Measurements from ENCODE around the gene ELAVL3.
A peak's percentile ranks its signal among the peaks of the same experiment; 100 is the strongest.

Gene ELAVL3

DNA sequence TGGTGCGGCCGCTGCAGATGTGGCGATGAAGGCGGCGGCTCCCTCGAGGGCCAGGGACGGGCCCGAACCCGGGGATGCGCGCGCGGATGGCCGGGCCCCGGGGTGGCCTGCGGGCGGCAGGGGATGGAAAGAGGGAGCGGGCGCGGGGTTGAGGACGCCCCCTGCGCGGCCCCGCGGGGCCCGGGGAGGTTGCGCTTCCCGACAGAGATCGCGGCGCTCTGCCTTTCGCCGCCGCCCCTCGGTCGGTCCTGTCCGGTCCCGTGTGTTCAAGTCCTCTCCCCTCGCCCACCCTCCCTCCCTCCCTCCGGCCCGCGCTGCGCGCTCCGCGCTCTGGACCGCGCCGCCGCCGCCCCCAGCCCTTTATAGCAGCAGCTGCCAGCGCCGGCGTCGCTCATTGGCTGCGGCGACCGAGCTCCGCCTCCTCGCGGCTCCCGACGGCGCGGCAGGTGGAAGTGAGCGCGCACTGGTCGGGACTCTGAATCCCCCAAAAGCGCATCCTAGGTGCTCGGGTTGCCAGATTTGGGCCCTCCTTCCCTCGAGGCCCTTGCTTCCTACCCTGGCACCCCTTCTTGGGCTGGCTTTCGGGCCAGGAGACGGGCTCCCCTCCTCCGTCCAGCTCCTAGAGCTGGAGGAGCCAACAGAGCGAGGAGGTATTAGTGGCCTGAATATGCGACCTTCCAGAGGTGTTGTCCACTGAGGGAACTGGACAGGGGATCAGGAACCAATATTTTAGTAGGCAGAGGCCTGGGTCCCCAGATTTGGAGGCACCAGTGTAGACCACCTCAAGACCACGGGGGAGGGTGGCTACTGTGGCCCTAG is at the start of gene ELAVL3:
ELAVL3 (minus strand) TSS at position 332 of the 819 bp plus-strand sequence. CDS start 438 bp downstream, outside the sequence.
- peak; percentile 34 for DNase-seq (ENCODE audit: low spot score)

DNA sequence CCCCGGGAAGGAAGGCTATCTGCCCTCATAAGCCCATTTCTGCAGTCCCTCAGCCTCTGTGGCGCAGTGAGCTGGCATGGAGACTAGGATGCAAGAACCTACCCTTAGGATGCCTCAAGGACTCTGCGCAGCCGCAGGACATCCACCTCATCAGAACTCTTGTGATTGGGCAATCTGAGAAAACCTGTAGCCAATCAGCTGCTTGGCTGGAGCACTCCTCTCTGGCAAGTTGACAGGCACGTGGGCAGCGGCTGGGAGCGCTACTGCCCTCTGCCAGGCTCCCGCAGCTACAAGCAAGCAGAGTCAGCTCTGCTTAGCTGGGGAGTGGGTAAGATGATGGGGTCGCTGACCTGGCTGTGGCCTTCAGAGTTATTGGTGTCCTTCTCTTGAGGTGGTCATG is 49.6 kb upstream of the ELAVL3 start:
- DNase-seq (ENCODE audit: low spot score): peak; percentile 76

DNA sequence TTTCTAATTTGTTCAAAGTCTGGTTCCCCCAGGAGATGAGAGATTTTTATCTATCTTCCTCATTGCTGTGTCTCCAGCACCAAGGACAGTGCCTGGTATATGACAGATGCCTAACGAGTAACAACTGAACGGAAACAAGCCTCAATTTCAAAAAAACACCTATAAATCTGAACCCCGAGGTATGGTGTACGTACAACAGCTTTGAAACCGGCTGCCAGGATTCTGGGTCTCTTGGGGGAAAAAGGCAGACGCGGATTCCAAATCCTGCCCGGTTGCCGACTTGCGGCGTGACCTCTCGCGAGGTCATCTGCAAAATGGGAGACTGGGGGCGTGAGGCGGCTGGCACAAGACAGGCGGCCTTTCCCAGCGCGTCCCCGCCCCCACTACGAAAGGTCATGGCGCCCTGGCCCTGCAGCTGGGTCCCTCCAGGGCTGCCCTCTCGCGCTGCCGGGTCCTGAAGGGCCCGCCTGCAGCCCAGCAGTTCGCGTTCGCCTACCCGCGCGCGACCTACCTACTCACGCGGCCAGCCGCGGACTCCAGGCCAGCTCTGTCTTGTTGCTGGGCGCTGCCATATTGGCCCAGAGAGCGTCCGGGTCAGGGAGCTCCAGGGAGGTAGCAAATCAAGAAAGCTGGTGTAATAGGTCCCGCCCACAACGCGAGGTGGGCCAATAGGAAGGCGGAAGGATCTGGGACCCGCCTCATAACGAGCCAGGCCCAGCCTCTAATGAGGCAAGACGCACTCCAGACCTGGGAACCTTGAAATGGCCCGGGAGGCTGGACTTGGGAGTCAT is 47.9 kb upstream of the ELAVL3 start, which contains the start of gene ECSIT:
ECSIT (minus strand) TSS at position 584 of the 791 bp plus-strand sequence. CDS start 9,964 bp downstream, outside the sequence.
- DNase-seq (ENCODE audit: low spot score): peak; percentile 97

DNA sequence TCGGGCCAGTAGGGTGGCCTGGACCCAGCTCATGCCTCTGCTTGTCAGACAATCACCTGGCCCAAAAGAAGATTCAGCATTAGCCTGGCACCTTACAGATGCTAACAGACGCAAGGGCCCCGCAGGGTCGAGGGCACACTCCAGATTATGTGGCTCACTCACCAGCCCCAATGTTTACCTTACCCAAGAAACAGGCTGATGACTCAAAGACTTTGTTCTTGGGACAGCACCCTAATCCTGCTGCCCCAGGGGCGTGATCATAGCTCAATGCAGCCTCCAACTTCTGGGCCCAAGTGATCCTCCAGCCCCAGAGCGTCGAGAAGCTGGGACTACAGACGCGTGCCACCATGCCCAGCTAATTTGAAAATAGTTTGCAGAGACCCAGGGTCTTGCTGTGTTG is 38.3 kb upstream of the ELAVL3 start:
- DNase-seq (ENCODE audit: low spot score): no peak

DNA sequence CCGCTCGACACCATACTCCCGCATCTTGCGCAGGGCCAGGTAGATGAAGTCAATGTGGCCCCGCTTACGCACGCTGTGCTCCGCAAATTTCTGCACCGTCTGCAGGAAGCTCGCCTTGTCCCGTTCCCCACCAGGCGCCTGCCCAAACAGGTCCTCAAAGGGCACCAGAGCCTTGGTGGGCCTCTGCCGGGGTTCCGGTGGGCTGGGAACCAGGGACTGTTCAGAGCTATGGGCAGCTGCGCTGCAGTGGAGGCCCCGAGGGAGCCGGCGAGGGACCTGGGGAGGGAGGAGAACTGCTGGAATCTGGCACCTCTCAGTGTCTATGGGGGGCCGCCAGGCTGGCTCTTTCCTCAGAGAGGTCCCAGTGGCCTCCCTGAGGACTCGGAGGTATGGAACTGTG is 33.1 kb upstream of the ELAVL3 start:
- DNase-seq (ENCODE audit: low spot score): no peak

DNA sequence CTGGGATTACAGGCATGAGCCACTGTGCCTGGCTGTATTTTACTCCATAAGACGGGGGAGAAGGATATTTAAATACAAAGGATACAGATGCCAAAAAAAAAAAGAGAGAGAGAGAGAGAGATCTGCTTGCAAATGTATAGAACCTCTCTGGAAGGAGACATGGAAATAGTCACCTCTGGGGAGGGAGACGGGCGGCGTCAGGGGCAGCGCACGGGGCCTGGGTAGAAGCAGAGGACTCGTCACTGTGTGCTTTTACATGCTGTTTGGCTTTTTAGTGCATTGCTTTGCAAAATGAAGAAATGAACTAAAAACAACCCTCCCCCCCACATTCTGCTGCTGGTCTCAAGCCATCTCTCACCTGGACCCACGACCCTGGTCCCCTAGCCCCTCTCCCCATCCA is 29.6 kb upstream of the ELAVL3 start:
- DNase-seq (ENCODE audit: low spot score): no peak

DNA sequence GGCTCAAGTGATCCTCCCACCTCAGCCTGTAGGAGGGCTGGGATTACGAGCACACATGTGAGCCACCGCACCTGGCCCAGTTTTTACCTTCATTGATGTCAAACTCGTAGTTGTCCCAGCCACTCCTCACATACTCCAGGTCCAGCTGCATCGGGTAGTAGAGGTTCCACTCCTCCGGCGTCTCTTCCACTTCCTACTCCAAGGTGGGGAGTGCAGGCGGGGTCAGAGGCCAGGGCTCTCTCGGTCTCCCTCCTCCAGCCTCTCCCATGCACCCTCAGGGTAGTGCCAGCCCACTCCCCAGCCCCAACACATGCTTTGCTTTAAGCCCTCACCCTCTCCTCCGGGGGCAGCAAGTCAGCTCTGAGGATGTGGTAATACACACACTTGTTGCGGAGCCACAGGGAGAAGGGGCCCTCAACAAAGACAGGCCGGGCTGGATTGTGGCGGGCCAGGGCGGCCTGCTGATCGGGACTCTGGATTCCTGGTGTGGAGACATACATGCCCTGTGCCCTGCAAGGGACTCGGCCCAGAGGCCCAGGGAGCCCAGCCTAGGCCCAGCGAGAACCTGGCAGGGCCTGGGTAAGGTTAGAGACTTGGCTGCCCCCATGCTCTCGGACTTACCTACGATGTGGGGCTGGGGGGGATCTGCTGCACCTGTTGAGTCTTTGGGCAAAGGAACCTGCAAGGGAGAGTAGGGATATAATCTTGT is 26.7 kb upstream of the ELAVL3 start:
- no peak for DNase-seq (ENCODE audit: low spot score)

DNA sequence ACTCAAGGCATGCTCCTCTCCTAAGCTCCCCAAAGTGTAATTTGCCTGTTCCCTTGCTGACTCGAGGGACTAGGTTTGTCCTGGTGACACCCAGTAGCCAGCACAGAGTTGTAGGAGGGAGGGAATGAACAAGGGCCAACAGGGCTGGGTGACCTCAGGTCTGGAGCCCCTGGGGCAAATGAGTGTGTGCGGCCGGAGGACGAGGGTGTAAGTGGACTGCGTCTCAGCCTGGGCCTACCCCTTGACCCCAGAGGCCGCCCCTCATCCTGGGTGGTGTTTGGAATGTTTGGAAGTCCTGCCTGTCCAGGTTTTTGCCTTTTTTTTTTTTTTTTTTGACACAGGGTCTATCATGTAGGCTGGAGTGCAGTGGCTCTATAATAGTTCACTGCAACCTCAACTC is 26.1 kb upstream of the ELAVL3 start:
- no peak for DNase-seq (ENCODE audit: low spot score)

DNA sequence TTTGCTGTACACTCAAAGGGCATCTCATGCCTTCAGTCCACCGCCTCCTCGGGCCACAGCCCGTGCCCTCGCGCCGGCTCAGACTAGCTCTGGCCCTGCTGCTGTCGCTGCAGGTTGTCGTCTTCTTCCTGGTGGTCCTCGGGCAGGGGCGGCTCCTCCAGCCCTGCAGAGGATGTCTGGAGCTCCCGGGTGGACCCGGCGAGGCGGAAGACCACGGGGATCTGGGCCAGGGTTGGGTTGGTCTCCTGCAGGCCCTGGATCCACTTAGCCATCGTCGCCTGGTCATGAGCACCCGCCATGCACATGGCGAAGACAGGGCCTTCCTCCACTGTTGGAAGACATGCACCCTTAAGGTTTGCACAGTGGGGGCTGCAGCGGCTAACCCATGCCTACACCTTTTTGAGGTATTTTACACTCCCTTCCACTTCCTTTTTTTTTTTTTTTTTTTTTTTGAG is 25.3 kb upstream of the ELAVL3 start:
- DNase-seq (ENCODE audit: low spot score): peak; percentile 46

DNA sequence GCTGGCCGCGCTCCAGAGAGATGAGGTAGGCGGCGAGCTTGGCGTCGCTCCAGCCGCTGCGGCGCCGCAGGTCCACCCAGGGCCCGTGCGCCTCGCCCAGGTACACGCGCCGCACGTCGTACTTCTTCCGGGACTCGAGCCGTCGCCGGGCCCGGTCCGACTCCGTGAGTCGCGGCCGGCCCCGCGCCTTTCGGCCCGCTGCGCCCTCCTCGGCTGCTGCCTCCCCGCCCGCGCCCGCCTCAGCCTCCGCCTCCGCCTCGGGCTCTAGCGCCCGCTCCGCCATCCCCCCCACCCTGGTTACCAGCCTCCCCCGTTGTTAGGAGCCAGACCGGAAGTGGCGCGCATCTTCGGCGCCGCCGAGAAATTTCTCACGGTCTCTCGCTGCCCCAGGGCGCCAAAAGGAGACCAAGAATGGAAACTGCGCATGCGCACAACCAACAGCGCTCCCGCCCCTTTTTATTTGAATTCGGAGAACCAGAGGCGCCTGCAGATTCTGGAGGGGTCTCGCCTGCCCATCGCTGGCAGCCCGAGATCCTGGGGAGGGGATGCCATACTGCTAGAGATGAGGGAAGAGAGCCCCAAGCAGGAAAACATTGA is 24.8 kb upstream of the ELAVL3 start, which contains the start of gene ZNF653:
ZNF653 (minus strand) TSS at position 336 of the 597 bp plus-strand sequence; CDS start at position 283, 53 bp downstream.
- peak; percentile 98 for DNase-seq (ENCODE audit: low spot score)

DNA sequence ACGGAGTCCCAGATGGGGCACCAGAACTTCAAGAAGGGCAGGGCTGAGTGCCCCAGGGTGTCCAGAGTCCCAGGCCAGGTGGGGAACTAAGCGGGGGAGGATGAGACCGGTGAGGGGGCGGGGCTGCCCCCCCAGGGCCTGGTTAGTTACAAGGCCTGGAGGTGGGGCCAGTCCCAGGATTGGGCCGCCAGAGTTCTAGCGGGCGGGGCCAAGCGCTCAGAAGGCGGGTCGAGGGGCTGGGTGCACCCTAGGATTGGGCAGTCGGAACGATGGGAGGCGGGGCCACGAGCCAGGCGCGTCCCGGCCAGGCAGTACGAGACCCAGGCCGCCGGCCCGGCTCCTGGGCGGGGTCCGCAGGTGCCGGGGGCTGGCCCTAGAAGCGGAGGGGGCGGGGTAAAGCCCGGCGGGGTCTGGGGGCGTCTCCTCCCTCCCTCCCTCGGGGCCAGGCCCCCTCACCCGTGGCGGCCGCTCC is 24.2 kb upstream of the ELAVL3 start:
- peak; percentile 98 for DNase-seq (ENCODE audit: low spot score)

DNA sequence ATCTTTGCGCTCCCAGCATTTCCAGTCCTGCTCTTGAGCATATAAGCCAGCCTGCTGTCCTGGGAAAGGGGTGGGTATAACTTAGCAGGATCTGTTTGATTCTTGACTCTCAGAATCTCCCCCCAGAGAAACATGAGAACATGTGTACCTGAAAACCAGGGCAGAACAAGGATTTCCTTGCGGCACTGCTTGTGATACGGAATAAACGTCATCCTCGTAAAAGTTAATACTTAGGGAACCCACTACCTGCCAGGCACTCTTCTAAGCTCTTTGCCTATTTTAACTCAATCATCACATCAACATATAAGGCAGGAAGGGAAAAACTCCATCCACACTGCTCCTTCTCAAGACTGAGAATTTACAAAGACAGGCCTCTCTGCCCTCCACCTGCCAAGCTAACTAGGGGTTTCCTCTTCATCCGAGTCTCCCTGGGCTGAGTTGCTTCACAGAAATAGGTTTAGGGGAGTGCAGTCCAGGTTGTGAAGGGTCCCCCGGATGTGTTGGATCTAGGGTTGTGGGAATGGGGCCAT is 23.7 kb upstream of the ELAVL3 start:
- no peak for DNase-seq (ENCODE audit: low spot score)

DNA sequence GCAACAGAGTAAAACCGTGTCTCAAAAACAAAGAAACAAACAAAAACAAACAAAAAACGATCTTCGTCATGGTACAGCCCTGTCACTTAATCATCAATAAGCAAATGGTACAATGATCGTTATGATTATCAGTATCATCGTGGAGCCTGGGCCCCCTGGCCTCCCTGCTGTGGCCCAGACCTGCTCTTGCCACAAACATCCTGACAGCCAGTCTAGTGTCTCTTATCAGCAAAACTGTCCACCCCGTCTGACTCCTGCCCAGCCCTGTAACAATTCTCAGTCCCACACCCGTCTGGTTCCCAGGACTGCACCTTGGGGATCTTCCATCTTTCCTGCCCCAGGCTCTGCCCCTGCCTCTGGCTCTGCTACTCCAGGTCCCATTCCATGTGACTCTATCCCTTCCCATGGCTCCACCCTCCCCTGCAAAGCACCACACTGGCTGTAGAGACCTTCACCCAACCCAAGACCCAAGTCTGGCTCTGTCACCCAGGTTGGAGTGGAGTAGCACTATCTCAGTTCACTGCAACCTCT is 19.1 kb upstream of the ELAVL3 start:
- DNase-seq (ENCODE audit: low spot score): no peak

DNA sequence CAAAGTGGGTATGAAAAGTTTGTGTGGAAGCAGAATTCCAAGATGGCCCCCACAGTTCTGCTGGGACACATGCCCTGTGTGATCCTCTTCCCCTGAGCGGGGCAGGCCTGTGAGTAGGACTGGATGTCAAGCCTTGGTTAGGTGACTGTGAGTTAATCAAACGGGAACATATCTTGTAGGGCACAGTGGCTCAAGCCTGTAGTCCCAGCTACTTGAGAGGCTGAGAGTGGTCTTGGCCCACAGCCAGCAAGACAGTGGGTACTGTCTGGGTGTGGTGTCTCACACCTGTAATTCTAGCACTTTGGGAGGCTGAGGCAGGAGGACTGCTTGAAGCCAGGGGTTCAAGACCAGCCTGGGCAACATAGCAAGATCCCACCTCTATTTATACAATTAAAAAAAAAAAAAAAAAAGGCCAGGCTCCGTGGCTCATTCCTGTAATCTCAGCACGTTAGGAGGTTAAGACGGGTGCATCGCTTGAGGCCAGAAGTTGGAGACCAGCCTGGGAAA is 18.4 kb upstream of the ELAVL3 start:
- DNase-seq (ENCODE audit: low spot score): no peak

DNA sequence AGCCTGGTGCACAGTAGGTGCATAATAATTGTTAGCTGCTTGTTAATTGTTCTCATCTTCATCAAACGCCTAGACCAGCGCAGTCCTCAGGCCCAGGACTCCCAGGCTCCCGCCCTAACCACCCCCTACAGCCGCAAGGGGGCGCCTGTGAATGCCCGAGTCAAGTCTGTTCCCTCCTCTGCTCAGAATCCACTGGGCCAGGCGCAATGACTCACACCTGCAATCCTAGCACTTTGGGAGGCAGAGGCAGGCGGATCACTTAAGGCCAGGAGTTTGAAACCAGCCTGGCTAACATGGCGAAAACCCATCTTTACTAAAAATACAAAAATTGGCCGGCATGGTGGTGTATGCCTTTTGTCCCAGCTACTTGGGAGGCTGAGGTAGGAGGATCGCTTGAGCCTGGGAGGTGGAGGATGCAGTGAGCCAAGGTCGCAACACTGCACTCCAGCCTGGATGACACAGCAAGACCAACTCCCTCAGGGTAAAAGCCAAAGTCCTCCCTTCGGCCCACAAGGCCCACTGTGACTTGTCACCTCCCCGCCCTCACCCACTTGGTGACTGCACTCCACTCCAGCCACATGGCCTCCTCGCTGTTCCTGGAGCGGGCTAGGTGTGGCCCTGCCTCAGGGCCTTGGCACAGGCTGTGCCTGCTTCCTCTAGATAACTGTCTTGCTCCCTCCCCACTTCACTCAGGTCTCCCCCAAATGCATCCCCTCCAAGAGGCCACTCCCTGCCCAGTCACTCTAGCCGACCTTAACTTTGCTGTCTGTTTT is 15.7 kb upstream of the ELAVL3 start:
- peak; percentile 69 for DNase-seq (ENCODE audit: low spot score)

DNA sequence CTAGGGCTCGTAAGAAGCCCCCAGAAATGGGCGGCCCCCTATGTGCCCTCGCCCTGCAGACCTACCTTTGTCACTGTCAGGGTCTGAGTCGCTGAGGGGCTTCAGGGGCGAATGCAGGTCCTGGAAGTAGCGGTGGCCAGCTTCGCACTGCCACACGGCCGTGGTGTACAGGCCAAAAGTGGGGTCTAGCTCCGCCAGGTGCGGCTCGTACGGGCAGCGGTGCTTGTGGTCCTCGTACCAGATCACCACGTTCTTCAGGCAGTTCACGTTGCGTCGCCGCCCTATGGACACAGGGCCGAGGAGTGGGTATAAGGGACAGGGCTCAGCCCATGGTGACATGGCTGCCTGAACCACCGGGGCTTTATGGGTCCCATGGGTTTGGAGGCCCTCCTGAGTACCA is 15.0 kb upstream of the ELAVL3 start:
- no peak for DNase-seq (ENCODE audit: low spot score)

DNA sequence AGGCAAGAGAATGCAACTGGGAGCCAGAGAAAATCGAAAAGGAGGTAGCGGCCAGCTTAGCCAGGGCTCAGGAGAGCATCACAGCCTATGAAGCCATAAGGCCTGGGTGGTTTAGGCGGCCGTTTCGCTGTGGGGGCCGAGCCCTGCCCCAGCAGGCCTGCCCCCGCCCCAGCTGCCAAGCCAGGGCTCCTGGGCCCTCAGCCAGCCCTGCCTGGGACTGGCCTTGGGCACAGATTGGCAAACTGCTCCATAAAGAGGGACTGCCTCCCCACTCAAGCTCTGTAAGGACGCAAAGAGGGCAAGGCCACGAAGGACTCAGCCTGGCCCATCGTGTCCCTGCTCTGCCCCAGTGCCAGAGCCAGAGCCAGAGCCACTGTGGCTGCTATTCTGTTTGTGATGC is 14.6 kb upstream of the ELAVL3 start:
- DNase-seq (ENCODE audit: low spot score): no peak

DNA sequence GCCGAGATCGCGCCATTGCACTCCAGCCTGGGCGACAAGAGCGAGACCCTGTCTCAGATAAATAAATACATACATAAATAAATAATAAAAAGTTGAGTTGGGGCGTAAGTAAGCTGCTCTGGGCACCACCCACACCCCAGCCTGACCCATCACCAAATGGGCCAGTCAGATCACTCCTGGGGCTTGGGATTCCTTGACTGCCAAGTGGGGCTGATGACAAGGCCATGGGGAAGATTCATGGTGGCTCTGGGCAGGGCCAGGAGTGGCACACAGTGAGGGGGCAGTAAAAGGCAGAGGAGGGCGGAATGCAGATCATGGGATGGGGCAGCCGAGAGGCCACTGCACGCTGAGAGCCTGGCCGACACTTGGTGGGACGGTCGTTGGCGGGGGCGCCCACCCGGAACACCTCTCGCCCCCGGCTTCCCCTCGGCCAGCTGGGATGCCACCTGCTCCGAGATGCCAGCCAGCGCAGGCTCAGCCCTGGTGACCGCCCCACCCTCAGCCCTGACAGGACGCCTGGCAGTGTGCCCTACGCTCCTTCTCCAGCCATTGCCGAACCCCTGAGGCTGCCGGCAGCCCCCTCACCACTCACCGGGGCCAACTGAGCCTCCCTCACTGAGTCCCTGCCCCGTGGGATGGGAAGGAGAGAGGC is 13.9 kb upstream of the ELAVL3 start:
- no peak for DNase-seq (ENCODE audit: low spot score)

DNA sequence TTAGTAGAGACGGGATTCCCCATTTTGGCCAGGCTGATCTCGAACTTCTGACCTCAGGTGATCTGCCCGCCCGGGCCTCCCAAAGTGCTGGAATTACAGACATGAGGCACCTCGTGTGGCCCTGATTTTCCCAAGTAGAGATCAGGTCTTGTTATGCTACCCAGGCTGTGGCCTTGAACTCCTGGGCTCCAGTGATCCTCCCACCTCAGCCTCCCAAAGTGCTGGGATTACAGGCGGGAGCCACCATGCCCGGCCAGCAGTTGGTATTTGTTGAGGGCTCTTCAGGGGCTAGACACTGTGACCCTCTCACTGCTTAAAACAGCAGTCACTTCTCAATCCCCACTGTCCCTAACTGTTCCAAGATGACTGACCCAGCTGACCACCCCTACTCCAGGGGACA is 8.5 kb upstream of the ELAVL3 start:
- no peak for DNase-seq (ENCODE audit: low spot score)
